T-helper 22 cell (primary cell): ENCODE results near the gene TAF1L.

Experiments used
- DNase-seq: peaks from one replicate; pipeline ENCODE4 v3.0.0-alpha.2; 2020; ENCODE audit warnings: low read depth

TAF1L gene

GRCh38 chr9:32590898-32591297 is 44.6 kb downstream of the TAF1L start:
- DNase-seq: no peak

DNA sequence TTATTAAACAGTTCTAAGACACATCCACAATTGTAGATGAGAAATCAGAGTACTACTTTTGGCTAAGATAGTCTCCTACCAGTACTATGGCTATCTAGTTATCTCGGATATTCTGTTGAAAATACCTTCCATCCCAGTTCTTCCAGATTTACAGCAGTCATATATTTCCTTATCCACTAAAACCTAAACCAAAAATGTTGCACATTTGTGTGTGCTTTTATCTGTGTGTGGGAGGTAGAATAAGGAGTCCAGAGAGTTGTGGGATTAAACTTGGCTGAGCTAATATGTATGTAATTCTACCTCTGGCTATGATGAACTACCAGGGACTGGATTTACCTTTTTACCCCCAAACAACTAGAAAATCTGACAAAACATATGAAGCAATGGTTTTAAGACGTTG is 45.0 kb downstream of the TAF1L start:
- DNase-seq: no peak

GRCh38 chr9:32589083-32589723 is 46.3 kb downstream of the TAF1L start:
- DNase-seq: no peak

DNA sequence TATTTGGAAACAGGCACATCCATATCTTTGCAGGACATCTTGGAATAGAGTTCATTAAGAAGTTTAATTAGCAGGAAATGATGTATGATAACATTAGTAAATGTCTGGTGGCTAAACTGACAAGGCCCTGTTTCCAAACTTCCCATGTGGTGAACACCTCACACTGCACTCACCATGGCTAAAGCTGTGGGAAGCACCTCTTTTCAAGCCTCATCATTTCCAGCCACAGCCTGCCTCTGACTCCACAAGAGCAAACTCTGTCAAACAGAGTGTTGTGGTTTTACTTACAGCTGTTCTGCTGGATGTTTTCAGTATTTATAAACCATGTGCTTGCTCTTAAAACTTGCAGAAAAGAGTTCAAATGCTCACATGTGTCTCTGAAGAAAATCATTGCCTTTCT is 47.6 kb downstream of the TAF1L start:
- DNase-seq: no peak

DNA sequence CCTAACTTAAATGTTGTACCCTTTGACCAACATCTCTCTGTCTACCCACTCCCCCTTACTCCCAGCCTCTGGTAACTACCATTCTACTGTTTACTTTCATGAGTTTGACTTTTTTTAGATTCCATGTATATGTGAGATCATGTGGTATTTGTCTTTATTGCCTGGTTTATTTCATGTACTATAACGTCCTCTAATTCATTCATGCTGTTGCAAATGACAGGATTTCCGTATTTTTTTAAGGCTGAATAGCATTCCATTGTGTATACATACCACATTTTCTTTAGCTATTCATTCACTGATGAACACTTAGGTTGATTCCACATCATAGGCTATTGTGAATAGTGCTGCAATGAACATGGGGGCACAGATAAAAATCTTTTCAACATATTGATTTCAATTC is 50.7 kb downstream of the TAF1L start:
- no peak for DNase-seq

GRCh38 chr9:32581512-32582143 is 53.8 kb downstream of the TAF1L start:
- no peak for DNase-seq

- no peak for DNase-seq
Measured at GRCh38 chr9:32580631-32581300, 54.7 kb downstream of the TAF1L start.

- DNase-seq: peak; percentile 44
Measured at GRCh38 chr9:32579706-32580331, 55.6 kb downstream of the TAF1L start.
